K562 (cell line): Measurements from ENCODE around the gene CCDC102B. TPM values are rescaled to one million over a fixed set of nuclear protein-coding genes. Genes with fewer than 3 reads are reported as not detected.
"Not testable (repeated sequence)": the region's sequence is repeated elsewhere in the genome, so short reads cannot be mapped to it uniquely, and the experiment has no call there.

Source experiments
- ATAC-seq: fragments of 200-7000 bp; cut with Tn5 transposase; 3 replicates; pipeline ENCODE4 v1.9.1; 2020; ENCODE audit warnings: moderate library complexity
- BruUV-seq: library from RNA; stranded (reverse); fragments of 400-500 nt; replicated peaks from 2 replicates; lab custom pipeline; 2021; lab: Mats Ljungman, UMichigan
- CTCF ChIA-PET: fragments of 300-600 bp; formaldehyde crosslinking; extraction: SDS; loops from one replicate; lab custom pipeline; 2021; ENCODE audit warnings: low intra/inter-chr PET ratio; lab: Yijun Ruan, JAX
- POLR2A ChIA-PET: fragments of 300-600, 350-650 bp; sonication (Branson Sonifier 250); formaldehyde crosslinking; extraction: SDS; loops from one replicate; lab custom pipeline; 2021; ENCODE audit warnings: antibody characterized with exemption, inconsistent platforms; lab: Yijun Ruan, JAX
- DNase-seq, 4 experiments: peaks; one replicate each; pipeline versions ENCODE4 v3.0.0 to v3.0.0-alpha.2; 2011 to 2018; ENCODE audit warnings: low spot score in 3 of 4, mixed read lengths in 3 of 4; ENCODE audit errors: extremely low read depth in 1 of 4
- FAIRE-seq: peaks from 2 replicates; lab custom pipeline; 2011; peaks lifted over from hg19 to GRCh38; lab: Jason Lieb, UNC
- H2AFZ ChIP-seq: 2 replicates; pipeline ENCODE4 v1.6.0; 2011; ENCODE audit warnings: low read depth, low read length, control low read depth, inconsistent platforms
- H3K27ac ChIP-seq: fragments of 200-600 bp; 3 replicates; pipeline ENCODE4 v1.8.0; 2011; ENCODE audit warnings: low read depth, mild to moderate bottlenecking, control low read depth, inconsistent platforms, low read length, moderate library complexity, mixed read lengths; ENCODE audit errors: extremely low read depth
- H3K27me3 ChIP-seq, 2 experiments: fragments of 300-600 bp in 1 of 2; 2 replicates in 1 of 2; 3 replicates in 1 of 2; pipeline versions ENCODE4 v1.6.0 to v1.8.0; 2011; ENCODE audit warnings: inconsistent platforms in 2 of 2, low read length in 2 of 2, mild to moderate bottlenecking in 1 of 2, mixed read lengths in 1 of 2, moderate library complexity in 1 of 2; ENCODE audit not compliant: control insufficient read depth in 2 of 2, insufficient read depth in 2 of 2
- H3K36me3 ChIP-seq: fragments of 300-600 bp; 3 replicates; pipeline ENCODE4 v1.8.0; 2011; ENCODE audit warnings: mild to moderate bottlenecking, low read length, inconsistent platforms; ENCODE audit not compliant: control insufficient read depth, insufficient read depth
- H3K4me1 ChIP-seq, 2 experiments: fragments of 200-600 bp in 1 of 2; replicated peaks in 1 of 2; 2 replicates in 1 of 2; 3 replicates in 1 of 2; pipeline versions ENCODE4 v1.5.1 to v1.8.0; 2011; ENCODE audit warnings: inconsistent platforms in 2 of 2, low read length in 2 of 2, mild to moderate bottlenecking in 1 of 2, mixed read lengths in 1 of 2, moderate library complexity in 1 of 2; ENCODE audit not compliant: control insufficient read depth in 2 of 2, insufficient read depth in 2 of 2
- H3K4me2 ChIP-seq: 2 replicates; pipeline ENCODE4 v1.6.1; 2011; ENCODE audit warnings: low read length, control low read depth, inconsistent platforms, mixed read lengths; ENCODE audit not compliant: insufficient read depth
- H3K4me3 ChIP-seq: fragments of 200-600 bp; sonication (generic), shearing (Covaris generic); 2 replicates; pipeline ENCODE4 v1.5.1; 2016; ENCODE audit warnings: control low read depth, inconsistent platforms
- H3K79me2 ChIP-seq: fragments of 200-600 bp; 3 replicates; pipeline ENCODE4 v1.8.0; 2011; ENCODE audit warnings: low read length, inconsistent platforms; ENCODE audit not compliant: control insufficient read depth, insufficient read depth
- H3K9ac ChIP-seq, 2 experiments: 2 replicates each; pipeline versions ENCODE4 v1.6.0 to v1.6.1; 2011; ENCODE audit warnings: low read depth in 2 of 2, low read length in 2 of 2, control low read depth in 1 of 2, inconsistent platforms in 1 of 2, mild to moderate bottlenecking in 1 of 2, mixed read lengths in 1 of 2; ENCODE audit not compliant: insufficient read depth in 1 of 2
- H3K9me1 ChIP-seq: one replicate; pipeline ENCODE4 v1.6.0; 2011; ENCODE audit warnings: inconsistent platforms, mild to moderate bottlenecking, low read length, moderate library complexity; ENCODE audit not compliant: control insufficient read depth, insufficient read depth
- H3K9me3 ChIP-seq: replicated peaks from 2 replicates; pipeline ENCODE4 v1.5.1; 2011; ENCODE audit warnings: low read depth, low read length, inconsistent platforms; ENCODE audit not compliant: control insufficient read depth, insufficient read depth
- H4K20me1 ChIP-seq: replicated peaks from 2 replicates; pipeline ENCODE4 v1.6.1; 2011; ENCODE audit warnings: low read length, inconsistent platforms, mixed read lengths; ENCODE audit not compliant: control insufficient read depth, insufficient read depth
- CEBPB ChIP-seq: fragments of 450-650 bp; IDR thresholded peaks from 2 replicates; pipeline ENCODE4 v1.6.1; 2016; ENCODE audit warnings: missing genetic modification characterization, missing compliant biosample characterization
- GTF2F1 ChIP-seq: IDR thresholded peaks from 2 replicates; pipeline ENCODE4 v1.6.1; 2011; ENCODE audit warnings: low read depth, low read length, improper control_type of control experiment
- MEIS2 ChIP-seq: fragments of 450-650 bp; IDR thresholded peaks from 2 replicates; pipeline ENCODE4 v1.6.1; 2014; ENCODE audit warnings: mild to moderate bottlenecking; ENCODE audit not compliant: partially characterized antibody
- PCBP1 ChIP-seq: fragments of 200-400 bp; formaldehyde crosslinking; IDR thresholded peaks from 2 replicates; pipeline ENCODE4 v1.6.1; 2018; ENCODE audit warnings: mild to moderate bottlenecking, low read depth, low read length; ENCODE audit not compliant: poor library complexity, severe bottlenecking
- SP2 ChIP-seq: IDR thresholded peaks from 2 replicates; pipeline ENCODE4 v1.6.1; 2011; ENCODE audit warnings: mild to moderate bottlenecking, low read depth, low read length, moderate library complexity; ENCODE audit not compliant: poor library complexity, severe bottlenecking; ENCODE audit errors: extremely low read depth
- TCF7 ChIP-seq: sonication (generic); IDR thresholded peaks from 2 replicates; pipeline ENCODE4 v1.6.1; 2016; ENCODE audit warnings: antibody characterized with exemption, borderline replicate concordance
- ZNF143 ChIP-seq: sonication (generic); formaldehyde crosslinking; IDR thresholded peaks from 2 replicates; pipeline ENCODE4 v1.9.0; 2022; ENCODE audit warnings: mild to moderate bottlenecking, missing genetic modification reagents
- ZNF589 ChIP-seq: fragments of 200-800 bp; sonication (Bioruptor generic); IDR thresholded peaks from 2 replicates; pipeline ENCODE4 v1.6.1; 2016; ENCODE audit warnings: low read depth, missing genetic modification characterization, missing compliant biosample characterization
- WGBS: fragments of 100-300 bp; shearing (Covaris generic); methylation state at CpG from one replicate; pipeline ENCODE4 v1.1.6; 2016; ENCODE audit warnings: low coverage, mixed read lengths; ENCODE audit not compliant: insufficient coverage; ENCODE audit errors: missing lambda C conversion rate; 5-methylcytosine and 5-hydroxymethylcytosine counted together
- in situ Hi-C: fragments of 300-500 bp; cut with MboI; formaldehyde crosslinking; loops from 4 replicates; pipeline ENCODE4 v1.15.0; 2018; ENCODE audit warnings: inconsistent platforms, mixed read lengths
- intact Hi-C: fragments of 100-400 bp; cut with micrococcal nuclease; formaldehyde crosslinking; loops from 2 replicates; pipeline ENCODE4 v1.14.2; 2022
- polyA plus RNA-seq, 8 experiments: library from polyadenylated mRNA; depleted of rRNA in 4 of 8; stranded (reverse) in 5 of 8; unstranded in 3 of 8; fragments of >200 nt; fragmentation: Nextera tagmentation in 2 of 8; fragmentation: Illumina TruSeq in 1 of 8; extraction: Ambion mirVana in 2 of 8; extraction: Trizol in 1 of 8; gene quantifications; 2 replicates each; pipeline versions ENCODE4 v1.2.1 to v1.2.3, GENCODE V29; 2011 to 2014; ENCODE audit warnings: inconsistent platforms in 1 of 8, missing spikeins in 1 of 8
- total RNA-seq, 7 experiments: library from RNA; depleted of rRNA in 6 of 7; stranded (reverse); fragments of >200 nt in 6 of 7; fragmentation: Illumina TruSeq in 2 of 7; extraction: Trizol in 2 of 7; gene quantifications; 2 replicates each; pipeline versions ENCODE4 v1.2.1 to v1.2.3, GENCODE V29; 2011 to 2021; ENCODE audit warnings: low replicate concordance in 1 of 7
- TF ChIP-seq, protein P1 (sequence below): fragments of 450-650 bp; IDR thresholded peaks from 2 replicates; pipeline ENCODE4 v1.6.1; 2017; ENCODE audit warnings: antibody characterized with exemption
- TF ChIP-seq, protein P2 (sequence below): IDR thresholded peaks from 2 replicates; pipeline ENCODE4 v1.6.1; 2016; ENCODE audit warnings: missing genetic modification characterization, missing compliant biosample characterization
- TF ChIP-seq, protein P3 (sequence below): sonication (generic); formaldehyde crosslinking; IDR thresholded peaks from 2 replicates; pipeline ENCODE4 v1.8.1; 2022; ENCODE audit warnings: missing genetic modification reagents

Gene CCDC102B
- total and polyA plus RNA-seq, 9 of the 15 experiments (the other 6 are each of a cell fraction or from before 2014, with no cell fraction given): 0.18 to 1.5 (median 0.73) TPM

DNA sequence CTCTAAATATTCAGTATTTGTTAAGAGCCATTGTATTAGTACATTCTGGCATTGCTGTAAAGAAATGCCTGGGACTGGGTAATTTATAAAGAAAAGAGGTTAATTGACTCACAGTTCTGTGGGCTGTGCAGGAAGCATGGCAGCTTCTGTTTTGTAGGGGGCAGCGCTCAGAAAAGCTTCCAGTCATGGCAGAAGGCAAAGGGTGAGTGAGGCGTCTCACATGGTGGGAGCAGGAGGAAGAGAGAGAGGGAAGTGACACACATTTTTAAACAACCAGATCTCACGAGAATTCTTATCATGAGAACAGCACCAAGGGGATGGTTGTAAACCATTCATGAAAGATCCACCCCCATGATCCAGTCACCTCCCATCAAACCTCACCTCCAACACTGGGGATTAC, 13.8 kb upstream of the CCDC102B start:
- FAIRE-seq: no peak
- no peaks in the 10 kb centered on the region for H4K20me1 ChIP-seq
- no TSS peak for BruUV-seq
- POLR2A ChIA-PET: no interaction called here
- H3K27ac ChIP-seq: no peak overlapping the region
- H2AFZ ChIP-seq: no peak overlapping the region
- H3K4me1 ChIP-seq: no peaks in the 10 kb centered on the region
- intact Hi-C loops: no loop called here
- no peaks in the 10 kb centered on the region for H3K9me1 ChIP-seq
- ATAC-seq: no peak
- TF ChIP-seq, protein P1, sequence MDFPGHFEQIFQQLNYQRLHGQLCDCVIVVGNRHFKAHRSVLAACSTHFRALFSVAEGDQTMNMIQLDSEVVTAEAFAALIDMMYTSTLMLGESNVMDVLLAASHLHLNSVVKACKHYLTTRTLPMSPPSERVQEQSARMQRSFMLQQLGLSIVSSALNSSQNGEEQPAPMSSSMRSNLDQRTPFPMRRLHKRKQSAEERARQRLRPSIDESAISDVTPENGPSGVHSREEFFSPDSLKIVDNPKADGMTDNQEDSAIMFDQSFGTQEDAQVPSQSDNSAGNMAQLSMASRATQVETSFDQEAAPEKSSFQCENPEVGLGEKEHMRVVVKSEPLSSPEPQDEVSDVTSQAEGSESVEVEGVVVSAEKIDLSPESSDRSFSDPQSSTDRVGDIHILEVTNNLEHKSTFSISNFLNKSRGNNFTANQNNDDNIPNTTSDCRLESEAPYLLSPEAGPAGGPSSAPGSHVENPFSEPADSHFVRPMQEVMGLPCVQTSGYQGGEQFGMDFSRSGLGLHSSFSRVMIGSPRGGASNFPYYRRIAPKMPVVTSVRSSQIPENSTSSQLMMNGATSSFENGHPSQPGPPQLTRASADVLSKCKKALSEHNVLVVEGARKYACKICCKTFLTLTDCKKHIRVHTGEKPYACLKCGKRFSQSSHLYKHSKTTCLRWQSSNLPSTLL: no peak
- TF ChIP-seq MEIS2 (no peak), ZNF589 (CRISPR knock-in tag) (no peak), TCF7 (no peak), SP2 (no peak), ZNF143 (CRISPR knock-in tag) (no peak), CEBPB (no peak), PCBP1 (no peak), GTF2F1 (no peak)
- TF ChIP-seq, protein P2, sequence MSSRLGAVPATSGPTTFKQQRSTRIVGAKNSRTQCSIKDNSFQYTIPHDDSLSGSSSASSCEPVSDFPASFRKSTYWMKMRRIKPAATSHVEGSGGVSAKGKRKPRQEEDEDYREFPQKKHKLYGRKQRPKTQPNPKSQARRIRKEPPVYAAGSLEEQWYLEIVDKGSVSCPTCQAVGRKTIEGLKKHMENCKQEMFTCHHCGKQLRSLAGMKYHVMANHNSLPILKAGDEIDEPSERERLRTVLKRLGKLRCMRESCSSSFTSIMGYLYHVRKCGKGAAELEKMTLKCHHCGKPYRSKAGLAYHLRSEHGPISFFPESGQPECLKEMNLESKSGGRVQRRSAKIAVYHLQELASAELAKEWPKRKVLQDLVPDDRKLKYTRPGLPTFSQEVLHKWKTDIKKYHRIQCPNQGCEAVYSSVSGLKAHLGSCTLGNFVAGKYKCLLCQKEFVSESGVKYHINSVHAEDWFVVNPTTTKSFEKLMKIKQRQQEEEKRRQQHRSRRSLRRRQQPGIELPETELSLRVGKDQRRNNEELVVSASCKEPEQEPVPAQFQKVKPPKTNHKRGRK (tag): no peak
- TF ChIP-seq, protein P3, sequence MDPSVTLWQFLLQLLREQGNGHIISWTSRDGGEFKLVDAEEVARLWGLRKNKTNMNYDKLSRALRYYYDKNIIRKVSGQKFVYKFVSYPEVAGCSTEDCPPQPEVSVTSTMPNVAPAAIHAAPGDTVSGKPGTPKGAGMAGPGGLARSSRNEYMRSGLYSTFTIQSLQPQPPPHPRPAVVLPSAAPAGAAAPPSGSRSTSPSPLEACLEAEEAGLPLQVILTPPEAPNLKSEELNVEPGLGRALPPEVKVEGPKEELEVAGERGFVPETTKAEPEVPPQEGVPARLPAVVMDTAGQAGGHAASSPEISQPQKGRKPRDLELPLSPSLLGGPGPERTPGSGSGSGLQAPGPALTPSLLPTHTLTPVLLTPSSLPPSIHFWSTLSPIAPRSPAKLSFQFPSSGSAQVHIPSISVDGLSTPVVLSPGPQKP (CRISPR knock-in tag): no peak
- H3K4me2 ChIP-seq: no peak overlapping the region
- 0% methylated on average over 2 of the region's 3 CpGs for WGBS
- no peaks in the 10 kb centered on the region for H3K9me3 ChIP-seq
- CTCF ChIA-PET: no interaction called here
- DNase-seq: no peak
- H3K36me3 ChIP-seq: no peaks in the 10 kb centered on the region
- H3K9ac ChIP-seq: no peak overlapping the region
- in situ Hi-C loops: no loop called here
- no peaks in the 10 kb centered on the region for H3K27me3 ChIP-seq
- no peak overlapping the region for H3K4me3 ChIP-seq
- no peaks in the 10 kb centered on the region for H3K79me2 ChIP-seq

- H3K27me3 ChIP-seq, intact Hi-C loops, BruUV-seq, H3K4me2 ChIP-seq, H3K9me3 ChIP-seq, H3K9ac ChIP-seq, CTCF ChIA-PET, H3K36me3 ChIP-seq, H2AFZ ChIP-seq, DNase-seq, in situ Hi-C loops, H3K4me3 ChIP-seq, H3K79me2 ChIP-seq, FAIRE-seq, H3K27ac ChIP-seq, H3K9me1 ChIP-seq, ATAC-seq, H4K20me1 ChIP-seq, H3K4me1 ChIP-seq, POLR2A ChIA-PET: not testable (repeated sequence)
- 1% methylated on average over 10 of the region's 22 CpGs for WGBS
Measured at GRCh38 chr18:68790290-68790689, 7.6 kb upstream of the CCDC102B start.
